GM18861 (cell line): ENCODE data around the gene EXO1.

Experiments used
- ATAC-seq: cut with Tn5 transposase; IDR thresholded peaks from one replicate; pipeline ENCODE4 v1.9.1; 2021; ENCODE audit not compliant: unreplicated experiment

EXO1 gene

GRCh38 chr1:241888232-241888631, 40.2 kb downstream of the EXO1 start:
- no peak for ATAC-seq

GRCh38 chr1:241891296-241891695, 43.3 kb downstream of the EXO1 start:
- no peak for ATAC-seq

- ATAC-seq, result no peak
Observed at GRCh38 chr1:241894016-241894415, 46.0 kb downstream of the EXO1 start.

- peak; percentile 93 for ATAC-seq
Observed at GRCh38 chr1:241895013-241895412, 47.0 kb downstream of the EXO1 start.

- ATAC-seq, result no peak
Observed at GRCh38 chr1:241896670-241896962, 48.6 kb downstream of the EXO1 start.

- no peak for ATAC-seq
Observed at GRCh38 chr1:241899210-241899609, 51.2 kb downstream of the EXO1 start.

GRCh38 chr1:241900381-241900780, 52.4 kb downstream of the EXO1 start:
- ATAC-seq, result no peak

GRCh38 chr1:241902391-241903065, 54.5 kb downstream of the EXO1 start:
- ATAC-seq, result no peak

GRCh38 chr1:241916196-241916595, 68.2 kb downstream of the EXO1 start:
- no peak for ATAC-seq

- no peak for ATAC-seq
Observed at GRCh38 chr1:241917487-241917886, 69.5 kb downstream of the EXO1 start.

GRCh38 chr1:241918879-241919278, 70.9 kb downstream of the EXO1 start:
- ATAC-seq, result no peak

GRCh38 chr1:241924080-241924808, 76.2 kb downstream of the EXO1 start:
- ATAC-seq, result no peak

GRCh38 chr1:241926141-241926540, 78.1 kb downstream of the EXO1 start:
- no peak for ATAC-seq

GRCh38 chr1:241927321-241927720, 79.3 kb downstream of the EXO1 start:
- no peak for ATAC-seq

- ATAC-seq, result no peak
Observed at GRCh38 chr1:241932845-241933244, 84.8 kb downstream of the EXO1 start.

GRCh38 chr1:241934201-241934848, 86.3 kb downstream of the EXO1 start:
- ATAC-seq, result no peak

- no peak for ATAC-seq
Observed at GRCh38 chr1:241934866-241935265, 86.9 kb downstream of the EXO1 start.
